ENCODE results near the gene F2R. TPM values are rescaled to one million over a fixed set of nuclear protein-coding genes. Genes with fewer than 3 reads are reported as not detected.
"Not testable (repeated sequence)": the region's sequence is repeated elsewhere in the genome, so short reads cannot be mapped to it uniquely, and the experiment has no call there.

F2R gene
- total RNA-seq, 1 donor from 2014 or later: 12.8 TPM

GRCh38 chr5:76718381-76718832, 2.5 kb downstream of the F2R start:
- intact Hi-C loops (cut with micrococcal nuclease): loop anchor here (10.0 kb wide), 1 partner anchor 1576 kb away; the partner anchor contains the start of gene AP3B1

GRCh38 chr5:76718880-76719279, 3.0 kb downstream of the F2R start:
- intact Hi-C loops (cut with micrococcal nuclease): loop anchor here (10.0 kb wide), 1 partner anchor 1576 kb away; the partner anchor contains the start of gene AP3B1

- intact Hi-C loops (cut with micrococcal nuclease): no loop called here
These were observed 5.2 kb downstream of the F2R start for GRCh38 chr5:76720988-76721569.

GRCh38 chr5:76723266-76723665, 7.3 kb downstream of the F2R start:
- intact Hi-C loops (cut with micrococcal nuclease): loop anchor here (1.0 kb wide), 1 partner anchor 9 kb away; no protein-coding TSS in a partner anchor

DNA sequence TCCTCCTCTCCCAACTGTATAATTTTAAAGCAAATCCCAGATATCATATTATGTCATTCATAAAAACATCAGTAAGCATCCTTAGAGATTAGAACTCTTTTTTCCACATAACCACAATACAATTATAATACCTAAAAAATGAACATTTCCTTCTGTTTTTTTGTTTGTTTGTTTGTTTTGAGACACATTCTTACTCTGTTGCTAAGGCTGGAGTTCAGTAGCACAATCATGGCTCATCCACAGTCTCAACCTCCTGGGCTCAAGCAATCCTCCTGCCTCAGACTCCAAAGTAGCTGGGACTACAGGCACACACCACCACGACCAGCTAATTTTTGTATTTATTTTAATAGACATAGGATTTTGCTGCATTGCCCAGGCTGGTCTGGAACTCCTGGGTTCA, 8.0 kb downstream of the F2R start:
- intact Hi-C loops (cut with micrococcal nuclease): loop anchor here (1.0 kb wide), 1 partner anchor 10 kb away; no protein-coding TSS in a partner anchor

DNA sequence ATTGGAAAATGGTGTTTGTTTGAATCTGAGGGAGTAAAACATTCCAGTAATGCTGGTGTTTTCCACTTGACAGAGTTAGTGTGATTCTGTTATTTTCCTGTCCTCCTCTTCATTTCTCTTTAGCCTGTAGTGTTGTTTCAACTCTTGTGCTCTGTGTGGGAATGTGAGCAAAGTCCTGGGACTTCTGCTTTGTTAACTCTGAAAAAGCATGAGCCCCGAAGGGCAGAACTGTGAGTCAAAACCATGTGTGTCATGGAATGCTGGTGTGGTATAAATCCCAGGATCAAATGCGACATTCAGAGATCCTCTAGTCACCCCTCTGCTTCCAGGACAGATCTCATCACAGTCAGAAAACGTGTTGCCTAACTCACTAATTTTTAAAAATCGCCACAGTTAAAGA, 8.9 kb downstream of the F2R start:
- intact Hi-C loops (cut with micrococcal nuclease): no loop called here

DNA sequence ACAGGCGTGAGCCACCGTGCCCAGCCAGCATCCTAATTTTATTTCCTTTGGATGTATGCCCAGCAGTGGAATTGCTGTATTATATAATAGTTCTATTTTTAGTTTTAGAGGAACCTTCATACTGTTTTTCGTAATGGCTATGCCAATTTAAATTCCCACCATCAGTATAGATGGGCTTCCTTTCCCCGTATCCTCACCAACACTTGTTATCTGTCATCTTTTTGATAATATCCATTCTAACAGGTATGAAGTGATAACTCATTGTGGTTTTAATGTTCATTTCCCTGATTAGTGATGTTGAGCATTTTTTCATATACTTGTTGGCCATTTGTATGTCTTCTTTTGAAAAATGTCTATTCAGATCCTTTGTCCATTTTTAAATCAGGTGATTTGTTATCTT, 13.0 kb downstream of the F2R start:
- intact Hi-C loops (cut with micrococcal nuclease): no loop called here

DNA sequence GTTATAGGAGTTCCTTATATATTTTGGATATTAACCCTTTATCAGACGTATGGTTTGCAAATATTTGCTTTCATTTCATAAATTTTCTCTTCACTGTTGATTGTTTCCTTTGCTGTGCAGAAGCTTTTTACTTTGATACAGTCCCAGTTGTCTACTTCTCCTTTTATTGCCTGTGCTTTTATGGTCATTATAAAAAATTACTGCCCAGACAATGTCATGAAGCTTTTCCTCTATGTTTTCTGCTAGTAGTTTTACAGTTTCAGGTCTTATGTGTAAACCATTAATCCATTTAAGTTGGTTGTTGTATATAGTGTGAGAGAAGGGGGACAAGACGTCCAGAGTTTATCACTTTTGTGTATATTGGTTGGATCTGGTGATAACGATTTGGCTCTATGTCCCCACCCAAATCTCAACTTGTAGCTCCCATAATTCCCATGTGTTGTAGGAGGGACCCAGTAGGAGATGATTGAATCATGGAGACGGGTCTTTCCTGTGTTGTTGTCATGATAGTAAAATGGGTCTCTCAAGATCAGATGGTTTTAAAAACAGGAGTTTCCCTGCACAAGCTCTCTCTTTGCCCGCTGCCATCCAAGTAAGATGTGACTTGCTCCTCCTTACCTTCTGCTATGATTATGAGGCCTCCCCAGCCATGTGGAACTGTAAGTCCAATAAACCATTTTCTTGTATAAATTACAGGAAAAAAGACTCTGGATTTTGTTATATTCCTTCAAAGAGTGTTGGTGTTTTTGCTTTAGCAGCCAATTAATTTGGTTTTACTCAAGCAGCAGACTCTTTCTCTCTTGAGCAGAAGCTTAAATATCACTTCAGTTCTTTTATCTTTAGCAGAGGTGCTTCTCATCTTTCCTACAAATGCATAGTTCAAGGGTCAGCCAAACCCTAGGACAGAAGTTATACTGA, 13.7 kb downstream of the F2R start:
- intact Hi-C loops (cut with micrococcal nuclease): loop anchor here (10.0 kb wide), 1 partner anchor 125 kb away; the partner anchor contains the start of gene S100Z

GRCh38 chr5:76732405-76733048, 16.6 kb downstream of the F2R start:
- intact Hi-C loops (cut with micrococcal nuclease): loop anchor here (10.0 kb wide), 1 partner anchor 122 kb away; the partner anchor contains the start of gene S100Z

DNA sequence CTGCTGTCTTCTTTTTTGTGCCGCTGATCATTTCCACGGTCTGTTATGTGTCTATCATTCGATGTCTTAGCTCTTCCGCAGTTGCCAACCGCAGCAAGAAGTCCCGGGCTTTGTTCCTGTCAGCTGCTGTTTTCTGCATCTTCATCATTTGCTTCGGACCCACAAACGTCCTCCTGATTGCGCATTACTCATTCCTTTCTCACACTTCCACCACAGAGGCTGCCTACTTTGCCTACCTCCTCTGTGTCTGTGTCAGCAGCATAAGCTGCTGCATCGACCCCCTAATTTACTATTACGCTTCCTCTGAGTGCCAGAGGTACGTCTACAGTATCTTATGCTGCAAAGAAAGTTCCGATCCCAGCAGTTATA, 17.1 kb downstream of the F2R start:
- intact Hi-C loops (cut with micrococcal nuclease): loop anchor here (10.0 kb wide), 1 partner anchor 122 kb away; the partner anchor contains the start of gene S100Z

DNA sequence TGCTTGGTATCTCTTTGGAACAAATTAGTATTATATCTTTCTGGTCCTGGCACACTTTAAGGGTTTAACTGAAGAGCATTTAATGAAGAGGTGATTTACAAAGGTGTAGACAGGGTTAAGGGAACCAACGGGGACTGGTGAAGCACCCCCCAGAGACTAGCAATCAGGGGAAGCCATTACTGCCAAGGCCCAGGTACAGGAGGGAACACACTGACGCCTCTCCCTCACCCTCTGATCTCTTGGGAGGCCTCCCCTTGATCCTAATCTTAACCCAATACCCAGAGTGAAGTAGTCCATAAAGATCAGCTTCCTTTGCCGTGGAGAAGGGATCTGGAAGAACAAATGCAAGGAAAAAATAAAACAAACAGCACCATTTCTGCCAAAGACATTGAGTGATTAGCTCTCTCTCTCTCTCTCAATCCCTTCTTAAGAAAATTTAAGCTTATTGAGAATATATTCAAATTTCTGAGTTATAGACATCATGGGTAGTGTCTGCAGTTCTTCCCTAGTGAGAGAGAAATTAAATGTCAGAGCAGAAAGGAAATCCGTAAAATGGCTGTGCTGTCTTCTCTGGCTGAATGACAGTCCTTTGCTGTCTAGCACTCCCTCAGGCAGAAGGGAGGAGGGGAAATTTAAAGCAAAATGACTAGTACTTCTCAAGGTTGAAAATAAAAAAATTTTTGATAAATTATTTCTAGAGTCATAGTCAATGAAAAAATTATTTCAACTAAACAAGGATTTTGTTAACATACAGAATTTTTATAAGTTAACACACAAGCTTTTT, 20.0 kb downstream of the F2R start:
- intact Hi-C loops (cut with micrococcal nuclease): loop anchor here (10.0 kb wide), 1 partner anchor 119 kb away; the partner anchor contains the start of gene S100Z

- intact Hi-C loops (cut with micrococcal nuclease): loop anchor here (10.0 kb wide), 1 partner anchor 118 kb away; the partner anchor contains the start of gene S100Z
These were observed 21.0 kb downstream of the F2R start for GRCh38 chr5:76736679-76737556.

DNA sequence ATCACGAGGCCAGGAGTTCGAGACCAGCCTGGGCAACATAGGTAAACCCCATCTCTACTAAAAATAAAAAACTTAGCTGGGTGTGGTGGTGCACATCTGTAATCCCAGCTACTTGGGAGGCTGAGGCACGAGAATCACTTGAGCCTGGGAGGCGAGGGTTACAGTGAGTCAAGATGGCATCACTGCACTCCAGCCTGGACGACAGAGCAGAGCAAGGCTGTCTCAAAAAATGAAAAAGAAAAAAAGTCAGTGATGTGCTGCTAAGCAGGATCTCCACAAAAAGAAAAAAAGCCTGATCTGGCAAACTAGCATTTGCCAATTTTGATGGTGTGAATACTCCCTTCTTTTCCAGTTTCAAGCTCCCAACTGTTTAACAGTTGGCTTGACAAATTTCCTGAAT, 21.9 kb downstream of the F2R start:
- intact Hi-C loops (cut with micrococcal nuclease): loop anchor here (2.0 to 10.0 kb wide), 2 partner anchors 117 to 191 kb away; partner anchors contain the start of gene S100Z

GRCh38 chr5:76741506-76741905, 25.6 kb downstream of the F2R start:
- intact Hi-C loops (cut with micrococcal nuclease): not testable (repeated sequence)

DNA sequence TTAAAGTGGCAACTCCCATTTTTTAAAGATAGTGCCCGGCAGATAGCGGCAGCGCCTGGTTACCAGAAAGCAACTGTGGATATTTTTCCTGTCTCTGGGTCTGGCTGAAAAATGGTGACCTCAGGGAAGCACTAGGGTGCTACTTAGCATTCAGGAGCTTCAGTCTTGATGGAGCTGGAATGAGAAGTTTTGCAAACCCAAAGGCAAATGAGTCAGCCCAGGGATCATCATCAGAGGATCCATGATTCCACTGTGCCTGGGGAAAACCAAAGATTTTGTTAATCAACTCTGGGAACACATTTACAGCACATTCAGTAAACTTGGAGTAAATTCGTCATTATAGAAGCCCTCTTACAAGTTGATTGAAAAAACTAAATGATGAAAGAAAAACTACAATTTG, 26.7 kb downstream of the F2R start:
- intact Hi-C loops (cut with micrococcal nuclease): no loop called here

GRCh38 chr5:76744632-76745031, 28.7 kb downstream of the F2R start:
- intact Hi-C loops (cut with micrococcal nuclease): no loop called here

GRCh38 chr5:76745670-76746069, 29.7 kb downstream of the F2R start:
- intact Hi-C loops (cut with micrococcal nuclease): loop anchor here (1.0 kb wide), 1 partner anchor 29 kb away; no protein-coding TSS in a partner anchor

DNA sequence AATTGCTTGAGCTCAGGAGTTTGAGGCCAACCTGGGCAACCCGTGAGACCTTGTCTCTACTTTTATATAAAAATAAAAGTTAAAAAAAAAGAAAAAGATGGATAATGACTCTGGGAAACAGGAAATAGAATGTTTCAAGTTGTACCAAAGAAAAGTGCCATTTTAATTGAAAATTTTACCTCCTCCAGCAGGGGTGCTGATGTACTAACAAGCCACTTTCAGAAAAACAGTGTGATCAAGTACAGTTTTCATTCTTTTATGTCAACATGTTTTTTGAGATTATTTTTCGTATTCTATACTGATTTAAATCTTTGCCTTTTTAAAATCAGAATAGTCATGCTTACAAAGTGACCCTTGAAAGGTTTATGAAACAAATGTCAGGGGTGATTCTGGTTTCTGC, 30.8 kb downstream of the F2R start:
- intact Hi-C loops (cut with micrococcal nuclease): loop anchor here (1.0 kb wide), 1 partner anchor 28 kb away; no protein-coding TSS in a partner anchor

DNA sequence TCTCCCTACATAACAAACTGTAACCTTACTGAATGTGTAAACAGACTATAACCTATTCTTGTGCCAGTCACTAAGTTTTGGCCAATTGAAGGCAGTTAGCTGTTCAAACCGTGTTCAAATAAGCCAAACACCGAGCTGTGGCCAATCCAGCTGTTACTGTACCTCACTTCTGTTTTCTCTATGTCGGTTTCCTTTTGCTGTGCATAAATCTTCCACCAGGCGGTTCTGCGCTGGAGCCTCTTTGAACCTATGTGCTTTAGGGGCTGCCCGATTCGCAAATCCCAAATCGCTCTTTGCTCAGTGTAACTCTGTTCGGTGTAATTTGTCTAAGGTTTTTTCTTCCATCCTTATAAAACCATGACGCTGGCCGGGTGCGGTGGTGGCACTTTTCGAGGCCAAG, 31.8 kb downstream of the F2R start:
- intact Hi-C loops (cut with micrococcal nuclease): no loop called here

Data from T-helper 1 cell treated with Interleukin-12 subunit alpha and Interleukin-12 subunit beta and Interleukin-4 antibody, amounts not matched to agents 30 ng/mL and 1 ng/mL, for 36 hours (primary cell).